ENCODE measurements around the gene GNG2. TPM values are rescaled to one million over a fixed set of nuclear protein-coding genes. Genes with fewer than 3 reads are reported as not detected.

The GNG2 gene
- total RNA-seq, 1 experiment from 2014 or later: 8.6 TPM

- ChIA-PET POLR2A (no interaction called here), CTCF (no interaction called here)
- TF ChIP-seq, protein P1, sequence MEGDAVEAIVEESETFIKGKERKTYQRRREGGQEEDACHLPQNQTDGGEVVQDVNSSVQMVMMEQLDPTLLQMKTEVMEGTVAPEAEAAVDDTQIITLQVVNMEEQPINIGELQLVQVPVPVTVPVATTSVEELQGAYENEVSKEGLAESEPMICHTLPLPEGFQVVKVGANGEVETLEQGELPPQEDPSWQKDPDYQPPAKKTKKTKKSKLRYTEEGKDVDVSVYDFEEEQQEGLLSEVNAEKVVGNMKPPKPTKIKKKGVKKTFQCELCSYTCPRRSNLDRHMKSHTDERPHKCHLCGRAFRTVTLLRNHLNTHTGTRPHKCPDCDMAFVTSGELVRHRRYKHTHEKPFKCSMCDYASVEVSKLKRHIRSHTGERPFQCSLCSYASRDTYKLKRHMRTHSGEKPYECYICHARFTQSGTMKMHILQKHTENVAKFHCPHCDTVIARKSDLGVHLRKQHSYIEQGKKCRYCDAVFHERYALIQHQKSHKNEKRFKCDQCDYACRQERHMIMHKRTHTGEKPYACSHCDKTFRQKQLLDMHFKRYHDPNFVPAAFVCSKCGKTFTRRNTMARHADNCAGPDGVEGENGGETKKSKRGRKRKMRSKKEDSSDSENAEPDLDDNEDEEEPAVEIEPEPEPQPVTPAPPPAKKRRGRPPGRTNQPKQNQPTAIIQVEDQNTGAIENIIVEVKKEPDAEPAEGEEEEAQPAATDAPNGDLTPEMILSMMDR (IDR thresholded peaks at IDR 0.05; ENCODE audit: insufficient read depth in 1 of 2, low read depth in 1 of 2, low read length in 1 of 2, severe bottlenecking in 1 of 2, unreplicated experiment in 1 of 2): no peak
- Histone ChIP-seq H3K4me1 (peaks cover 15% of the 10 kb centered on the region), H3K36me3 (ENCODE audit: control insufficient read depth, insufficient read depth, low read length) (peaks cover 7% of the 10 kb centered on the region), H3K27me3 (replicated peaks; ENCODE audit: control insufficient read depth, insufficient read depth, low read length) (no peaks in the 10 kb centered on the region), H3K9me3 (no peaks in the 10 kb centered on the region), H3K4me3 (ENCODE audit: low read depth, low read length) (no peak overlapping the region)
- intact Hi-C loops (cut with micrococcal nuclease; ENCODE audit: unreplicated experiment): no loop called here
- no peaks in the 10 kb centered on the region for H3K27me3 Mint-ChIP-seq (ENCODE audit: insufficient read depth, unreplicated experiment)
- H3K27ac Mint-ChIP-seq (ENCODE audit: unreplicated experiment): no peak overlapping the region
- no peak overlapping the region for H3K4me3 Mint-ChIP-seq (ENCODE audit: unreplicated experiment)
- H3K36me3 Mint-ChIP-seq (ENCODE audit: insufficient read depth, unreplicated experiment): peaks cover 72% of the 10 kb centered on the region
- no TSS peak for BruUV-seq (replicated peaks)
- peak in 1 of 2 experiments; percentile 35 for DNase-seq
- no peaks in the 10 kb centered on the region for H3K9me3 Mint-ChIP-seq (ENCODE audit: unreplicated experiment)
- H3K4me1 Mint-ChIP-seq (ENCODE audit: low read depth, unreplicated experiment): peaks cover 12% of the 10 kb centered on the region
Measured at GRCh38 chr14:52007637-52008036, 147.2 kb downstream of the GNG2 start.

DNA sequence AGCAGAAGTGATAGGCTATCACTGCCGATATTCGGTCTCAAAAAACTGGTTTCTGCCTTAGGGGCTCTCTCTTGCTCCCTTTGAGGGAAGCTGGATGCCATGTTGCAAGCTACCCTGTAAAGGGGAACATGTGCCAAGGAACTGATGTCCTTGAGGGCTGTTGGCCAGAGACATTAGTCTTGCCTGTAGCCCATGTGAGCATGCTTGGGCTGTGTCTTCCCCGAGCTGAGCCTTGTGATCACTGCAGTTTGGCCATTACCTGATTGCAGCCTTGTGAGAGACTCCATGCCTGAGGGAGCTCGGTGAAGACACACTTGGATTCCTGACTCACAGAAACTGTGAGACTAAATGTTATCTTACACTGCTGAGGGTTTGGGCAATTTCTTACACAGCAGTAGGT is 147.7 kb downstream of the GNG2 start:
- Histone ChIP-seq H3K27me3 (replicated peaks; ENCODE audit: control insufficient read depth, insufficient read depth, low read length) (no peaks in the 10 kb centered on the region), H3K36me3 (ENCODE audit: control insufficient read depth, insufficient read depth, low read length) (peaks cover 7% of the 10 kb centered on the region), H3K9me3 (no peaks in the 10 kb centered on the region), H3K4me3 (ENCODE audit: low read depth, low read length) (no peak overlapping the region), H3K4me1 (peaks cover 15% of the 10 kb centered on the region)
- intact Hi-C loops (cut with micrococcal nuclease; ENCODE audit: unreplicated experiment): no loop called here
- TF ChIP-seq, protein P1 (IDR thresholded peaks at IDR 0.05; ENCODE audit: insufficient read depth in 1 of 2, low read depth in 1 of 2, low read length in 1 of 2, severe bottlenecking in 1 of 2, unreplicated experiment in 1 of 2): no peak
- DNase-seq: no peak
- Mint-ChIP-seq H3K27ac (ENCODE audit: unreplicated experiment) (no peak overlapping the region), H3K4me1 (ENCODE audit: low read depth, unreplicated experiment) (peaks cover 12% of the 10 kb centered on the region), H3K27me3 (ENCODE audit: insufficient read depth, unreplicated experiment) (no peaks in the 10 kb centered on the region), H3K4me3 (ENCODE audit: unreplicated experiment) (no peak overlapping the region), H3K9me3 (ENCODE audit: unreplicated experiment) (no peaks in the 10 kb centered on the region), H3K36me3 (ENCODE audit: insufficient read depth, unreplicated experiment) (peaks cover 68% of the 10 kb centered on the region)
- CTCF ChIA-PET: no interaction called here
- POLR2A ChIA-PET: no interaction called here
- no TSS peak for BruUV-seq (replicated peaks)

GRCh38 chr14:52010173-52010693 is 149.8 kb downstream of the GNG2 start:
- peaks cover 15% of the 10 kb centered on the region for H3K4me1 ChIP-seq
- H3K4me3 Mint-ChIP-seq (ENCODE audit: unreplicated experiment): no peak overlapping the region
- no peaks in the 10 kb centered on the region for H3K27me3 ChIP-seq (replicated peaks; ENCODE audit: control insufficient read depth, insufficient read depth, low read length)
- intact Hi-C loops (cut with micrococcal nuclease; ENCODE audit: unreplicated experiment): loop anchor here (10.0 kb wide), 1 partner anchor 55 kb away; the partner anchor contains the start of gene NID2
- H3K9me3 ChIP-seq: no peaks in the 10 kb centered on the region
- peaks cover 74% of the 10 kb centered on the region for H3K36me3 Mint-ChIP-seq (ENCODE audit: insufficient read depth, unreplicated experiment)
- H3K9me3 Mint-ChIP-seq (ENCODE audit: unreplicated experiment): no peaks in the 10 kb centered on the region
- DNase-seq: no peak
- H3K27ac Mint-ChIP-seq (ENCODE audit: unreplicated experiment): no peak overlapping the region
- POLR2A ChIA-PET: no interaction called here
- H3K4me3 ChIP-seq (ENCODE audit: low read depth, low read length): no peak overlapping the region
- peaks cover 7% of the 10 kb centered on the region for H3K36me3 ChIP-seq (ENCODE audit: control insufficient read depth, insufficient read depth, low read length)
- CTCF ChIA-PET: no interaction called here
- no peaks in the 10 kb centered on the region for H3K27me3 Mint-ChIP-seq (ENCODE audit: insufficient read depth, unreplicated experiment)
- BruUV-seq (replicated peaks): no TSS peak
- TF ChIP-seq, protein P1 (IDR thresholded peaks at IDR 0.05; ENCODE audit: insufficient read depth in 1 of 2, low read depth in 1 of 2, low read length in 1 of 2, severe bottlenecking in 1 of 2, unreplicated experiment in 1 of 2): no peak
- H3K4me1 Mint-ChIP-seq (ENCODE audit: low read depth, unreplicated experiment): peaks cover 12% of the 10 kb centered on the region

Measured in Caco-2 (cell line).